ENCODE results near the gene IFI35.
A peak's percentile ranks its signal among the peaks of the same experiment; 100 is the strongest.
"Not testable (repeated sequence)": the region's sequence is repeated elsewhere in the genome, so short reads cannot be mapped to it uniquely, and the experiment has no call there.

IFI35 gene

GRCh38 chr17:43006639-43007551 lies at the start of gene IFI35:
IFI35 (plus strand) TSS chr17:43006784; CDS start chr17:43006948, 164 bp downstream.
- FAIRE-seq (peak; percentile 90), DNase-seq (ENCODE audit: insufficient read length, low spot score) (peak; percentile 78)

- FAIRE-seq, result peak; percentile 96
These were observed 42.2 kb upstream of the IFI35 start, which contains the start of gene AARSD1 for GRCh38 chr17:42964161-42964932. AARSD1 (minus strand) TSS chr17:42964454; CDS start chr17:42964440, 14 bp downstream.

GRCh38 chr17:42967925-42968324 lies 38.7 kb upstream of the IFI35 start:
- FAIRE-seq (no peak), DNase-seq (ENCODE audit: insufficient read length, low spot score) (no peak)

More at GRCh38 chr17:42964161-42964932, 42.2 kb upstream of the IFI35 start, which contains the start of gene AARSD1:
- peak; percentile 89 for DNase-seq (ENCODE audit: insufficient read length, low spot score)

- DNase-seq (ENCODE audit: insufficient read length, low spot score) (no peak), FAIRE-seq (no peak)
These were observed 37.5 kb upstream of the IFI35 start for GRCh38 chr17:42969001-42969581.

- DNase-seq (ENCODE audit: insufficient read length, low spot score) (no peak), FAIRE-seq (no peak)
These were observed 35.0 kb upstream of the IFI35 start for GRCh38 chr17:42971589-42971988.

- not testable (repeated sequence) for DNase-seq (ENCODE audit: insufficient read length, low spot score); FAIRE-seq
These were observed 33.3 kb upstream of the IFI35 start for GRCh38 chr17:42973323-42973722.

GRCh38 chr17:42975265-42975664 lies 31.3 kb upstream of the IFI35 start:
- FAIRE-seq, result no peak

GRCh38 chr17:42975701-42976100 lies 30.9 kb upstream of the IFI35 start:
- not testable (repeated sequence) for DNase-seq (ENCODE audit: insufficient read length, low spot score); FAIRE-seq

More at GRCh38 chr17:42975265-42975664, 31.3 kb upstream of the IFI35 start:
- no peak for DNase-seq (ENCODE audit: insufficient read length, low spot score)

- no peak for FAIRE-seq
- DNase-seq (ENCODE audit: insufficient read length, low spot score), result no peak
These were observed 26.9 kb upstream of the IFI35 start, which contains the start of gene PTGES3L for GRCh38 chr17:42979511-42980273. PTGES3L (minus strand) TSS chr17:42980080; CDS start chr17:42980053, 27 bp downstream.

- DNase-seq (ENCODE audit: insufficient read length, low spot score) (peak; percentile 88), FAIRE-seq (peak; percentile 77)
These were observed 26.3 kb upstream of the IFI35 start, which contains the start of gene RUNDC1 for GRCh38 chr17:42980274-42980765. RUNDC1 (plus strand) TSS chr17:42980565; CDS start chr17:42980577, 12 bp downstream.

- no peak for FAIRE-seq
- peak; percentile 63 for DNase-seq (ENCODE audit: insufficient read length, low spot score)
These were observed 25.7 kb upstream of the IFI35 start for GRCh38 chr17:42980766-42981397.

GRCh38 chr17:42982266-42982665 lies 24.3 kb upstream of the IFI35 start:
- no peak for DNase-seq (ENCODE audit: insufficient read length, low spot score)
- FAIRE-seq, result no peak

- FAIRE-seq (peak; percentile 89), DNase-seq (ENCODE audit: insufficient read length, low spot score) (peak; percentile 63)
These were observed 21.4 kb upstream of the IFI35 start for GRCh38 chr17:42985225-42985624.

GRCh38 chr17:42989141-42989540 lies 17.4 kb upstream of the IFI35 start:
- FAIRE-seq (no peak), DNase-seq (ENCODE audit: insufficient read length, low spot score) (no peak)

- FAIRE-seq (no peak), DNase-seq (ENCODE audit: insufficient read length, low spot score) (no peak)
These were observed 16.6 kb upstream of the IFI35 start for GRCh38 chr17:42989726-42990652.

GRCh38 chr17:42991471-42991870 lies 15.1 kb upstream of the IFI35 start:
- DNase-seq (ENCODE audit: insufficient read length, low spot score), result no peak
- FAIRE-seq, result no peak

GRCh38 chr17:42992872-42993271 lies 13.7 kb upstream of the IFI35 start:
- DNase-seq (ENCODE audit: insufficient read length, low spot score) (no peak), FAIRE-seq (no peak)

- DNase-seq (ENCODE audit: insufficient read length, low spot score); FAIRE-seq: not testable (repeated sequence)
These were observed 12.7 kb upstream of the IFI35 start for GRCh38 chr17:42993913-42994312.

Measured in GM19239 (cell line).